ENCODE data around the gene PERM1.

The PERM1 gene

DNA sequence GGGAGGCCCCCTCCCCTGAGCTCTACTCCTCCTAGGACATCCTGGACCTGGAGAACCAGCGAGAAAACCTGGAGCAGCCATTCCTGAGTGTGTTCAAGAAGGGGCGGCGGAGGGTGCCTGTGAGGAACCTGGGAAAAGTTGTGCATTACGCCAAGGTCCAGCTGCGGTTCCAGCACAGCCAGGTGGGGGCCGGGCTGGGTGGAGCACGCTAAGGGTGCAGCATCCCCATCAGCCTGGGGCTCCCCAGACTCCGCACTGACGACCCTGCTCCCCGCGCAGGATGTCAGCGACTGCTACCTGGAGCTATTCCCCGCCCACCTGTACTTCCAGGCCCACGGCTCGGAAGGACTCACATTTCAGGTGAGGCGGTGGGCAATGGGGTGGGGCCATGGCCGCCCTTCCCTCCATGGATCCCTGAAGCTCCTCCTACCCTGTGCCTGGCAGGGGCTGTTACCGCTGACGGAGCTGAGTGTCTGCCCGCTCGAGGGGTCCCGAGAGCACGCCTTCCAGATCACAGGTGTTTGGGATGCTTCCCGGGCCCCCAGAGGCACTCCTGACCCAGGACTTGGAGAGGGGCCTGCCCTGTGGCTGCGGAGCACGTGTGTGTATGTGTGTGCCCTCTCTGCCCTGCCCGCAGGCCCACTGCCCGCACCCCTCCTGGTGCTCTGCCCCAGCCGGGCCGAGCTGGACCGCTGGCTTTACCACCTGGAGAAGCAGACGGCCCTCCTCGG is 11.5 kb downstream of the PERM1 start:
- no peak overlapping the region for H2AFZ ChIP-seq (ENCODE audit: low read length)
- peaks cover 0 to 6% of the 10 kb centered on the region in 2 donors for H3K9me3 ChIP-seq (replicated peaks in 1 of 2; ENCODE audit: control insufficient read depth in 2 of 2, insufficient read depth in 1 of 2, low read depth in 1 of 2, low read length in 2 of 2)
- H3K9ac ChIP-seq (ENCODE audit: low read depth, low read length, poor library complexity): no peak overlapping the region
- H3K4me1 ChIP-seq (ENCODE audit: control insufficient read depth in 2 of 2, insufficient read depth in 1 of 2, low read depth in 1 of 2, low read length in 2 of 2): peaks cover 2 to 14% of the 10 kb centered on the region in 2 donors
- H3K23ac ChIP-seq (ENCODE audit: low read depth, low read length, poor library complexity): no peak overlapping the region
- H2AK5ac ChIP-seq (ENCODE audit: low read depth, low read length): peak overlapping the region; percentile 61
- no peak overlapping the region for H3K4me2 ChIP-seq (ENCODE audit: insufficient read depth, low read length, poor library complexity, severe bottlenecking)
- H4K8ac ChIP-seq (ENCODE audit: low read depth, low read length): no peak overlapping the region
- no peak overlapping the region for H3K27ac ChIP-seq (replicated peaks; ENCODE audit: low read length)
- H3K36me3 ChIP-seq (replicated peaks in 1 of 2; ENCODE audit: control insufficient read depth in 2 of 2, insufficient read depth in 2 of 2, low read length in 2 of 2): peaks cover 0 to 2% of the 10 kb centered on the region in 2 donors
- H3K18ac ChIP-seq (ENCODE audit: low read length): peak overlapping the region; percentile 64
- H3K79me1 ChIP-seq (ENCODE audit: low read depth, low read length): no peaks in the 10 kb centered on the region
- no peak overlapping the region for H2BK120ac ChIP-seq (ENCODE audit: low read depth, low read length)
- H2BK15ac ChIP-seq (ENCODE audit: low read length): peak overlapping the region; percentile 58
- peaks cover 15 to 95% (median 70%) of the 10 kb centered on the region in 3 experiments for H3K27me3 ChIP-seq (ENCODE audit: control insufficient read depth in 3 of 3, insufficient read depth in 3 of 3, low read depth in 1 of 3, low read length in 3 of 3)
- H4K91ac ChIP-seq (ENCODE audit: low read depth, low read length, poor library complexity): no peak overlapping the region
- no peak overlapping the region for H2BK5ac ChIP-seq (ENCODE audit: low read length)
- H3K4ac ChIP-seq (ENCODE audit: low read length): no peak overlapping the region
- H3K4me3 ChIP-seq (ENCODE audit: low read length in 2 of 2): peak overlapping the region in 1 of 2 donors; percentile 56
- H3K14ac ChIP-seq (ENCODE audit: low read length): peak overlapping the region; percentile 38
- WGBS, 2 donors (ENCODE audit: extremely low coverage in 2 of 2, insufficient read length in 2 of 2, insufficient replicate concordance in 1 of 2): no CpG with 5 or more reads among the region's 33 CpGs
- no peak for DNase-seq (ENCODE audit: low spot score)
- no peak overlapping the region for H2BK12ac ChIP-seq (ENCODE audit: low read length)

DNA sequence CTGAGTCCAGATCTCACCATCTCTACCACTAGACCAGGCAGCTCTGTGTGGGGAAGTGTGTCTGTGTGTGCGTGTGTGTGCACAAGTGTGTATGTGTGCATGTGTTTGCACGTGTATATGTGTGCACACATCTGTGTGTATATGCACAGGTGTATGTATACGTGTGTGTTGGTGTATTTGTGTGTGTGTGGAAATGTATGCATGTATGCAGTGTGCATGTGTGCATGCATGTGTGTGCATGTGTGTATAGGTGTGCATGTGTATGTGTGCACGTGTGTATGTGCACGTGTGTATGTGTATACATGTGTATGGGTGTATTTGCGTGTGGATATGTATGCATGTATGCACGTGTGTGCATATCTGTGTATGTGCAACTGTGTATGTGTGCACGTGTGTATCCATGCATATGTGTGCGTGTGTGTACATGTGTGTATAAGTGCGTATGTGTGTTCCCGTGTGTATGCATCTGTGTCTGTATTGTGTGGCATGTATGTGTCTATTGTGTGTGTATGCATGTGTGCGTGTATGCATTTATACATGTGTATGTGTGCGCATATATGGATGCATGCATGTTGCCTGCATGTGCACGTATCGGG is 12.5 kb downstream of the PERM1 start:
- no CpG with 5 or more reads among the region's 15 CpGs for WGBS, 2 donors (ENCODE audit: extremely low coverage in 2 of 2, insufficient read length in 2 of 2, insufficient replicate concordance in 1 of 2)
- Histone ChIP-seq H3K27me3 (ENCODE audit: control insufficient read depth in 3 of 3, insufficient read depth in 3 of 3, low read depth in 1 of 3, low read length in 3 of 3) (peaks cover 15 to 85% (median 67%) of the 10 kb centered on the region in 3 experiments), H3K18ac (ENCODE audit: low read length) (no peak overlapping the region), H2BK15ac (ENCODE audit: low read length) (no peak overlapping the region), H3K4ac (ENCODE audit: low read length) (no peak overlapping the region), H3K14ac (ENCODE audit: low read length) (no peak overlapping the region), H3K4me1 (ENCODE audit: control insufficient read depth in 2 of 2, insufficient read depth in 1 of 2, low read depth in 1 of 2, low read length in 2 of 2) (peaks cover 2 to 14% of the 10 kb centered on the region in 2 donors), H3K23ac (ENCODE audit: low read depth, low read length, poor library complexity) (peak overlapping the region; percentile 19), H3K4me3 (ENCODE audit: low read length in 2 of 2) (peak overlapping the region in 1 of 2 donors; percentile 71), H2BK120ac (ENCODE audit: low read depth, low read length) (no peak overlapping the region), H2BK5ac (ENCODE audit: low read length) (no peak overlapping the region), H2BK12ac (ENCODE audit: low read length) (no peak overlapping the region), H3K9me3 (replicated peaks in 1 of 2; ENCODE audit: control insufficient read depth in 2 of 2, insufficient read depth in 1 of 2, low read depth in 1 of 2, low read length in 2 of 2) (peaks cover 0 to 6% of the 10 kb centered on the region in 2 donors), H3K9ac (ENCODE audit: low read depth, low read length, poor library complexity) (no peak overlapping the region), H4K8ac (ENCODE audit: low read depth, low read length) (no peak overlapping the region), H3K79me1 (ENCODE audit: low read depth, low read length) (no peaks in the 10 kb centered on the region), H3K27ac (replicated peaks; ENCODE audit: low read length) (no peak overlapping the region), H2AK5ac (ENCODE audit: low read depth, low read length) (no peak overlapping the region), H3K36me3 (replicated peaks in 1 of 2; ENCODE audit: control insufficient read depth in 2 of 2, insufficient read depth in 2 of 2, low read length in 2 of 2) (peaks cover 2 to 3% of the 10 kb centered on the region in 2 donors), H4K91ac (ENCODE audit: low read depth, low read length, poor library complexity) (no peak overlapping the region), H3K4me2 (ENCODE audit: insufficient read depth, low read length, poor library complexity, severe bottlenecking) (no peak overlapping the region), H2AFZ (ENCODE audit: low read length) (no peak overlapping the region)
- DNase-seq (ENCODE audit: low spot score): no peak

DNA sequence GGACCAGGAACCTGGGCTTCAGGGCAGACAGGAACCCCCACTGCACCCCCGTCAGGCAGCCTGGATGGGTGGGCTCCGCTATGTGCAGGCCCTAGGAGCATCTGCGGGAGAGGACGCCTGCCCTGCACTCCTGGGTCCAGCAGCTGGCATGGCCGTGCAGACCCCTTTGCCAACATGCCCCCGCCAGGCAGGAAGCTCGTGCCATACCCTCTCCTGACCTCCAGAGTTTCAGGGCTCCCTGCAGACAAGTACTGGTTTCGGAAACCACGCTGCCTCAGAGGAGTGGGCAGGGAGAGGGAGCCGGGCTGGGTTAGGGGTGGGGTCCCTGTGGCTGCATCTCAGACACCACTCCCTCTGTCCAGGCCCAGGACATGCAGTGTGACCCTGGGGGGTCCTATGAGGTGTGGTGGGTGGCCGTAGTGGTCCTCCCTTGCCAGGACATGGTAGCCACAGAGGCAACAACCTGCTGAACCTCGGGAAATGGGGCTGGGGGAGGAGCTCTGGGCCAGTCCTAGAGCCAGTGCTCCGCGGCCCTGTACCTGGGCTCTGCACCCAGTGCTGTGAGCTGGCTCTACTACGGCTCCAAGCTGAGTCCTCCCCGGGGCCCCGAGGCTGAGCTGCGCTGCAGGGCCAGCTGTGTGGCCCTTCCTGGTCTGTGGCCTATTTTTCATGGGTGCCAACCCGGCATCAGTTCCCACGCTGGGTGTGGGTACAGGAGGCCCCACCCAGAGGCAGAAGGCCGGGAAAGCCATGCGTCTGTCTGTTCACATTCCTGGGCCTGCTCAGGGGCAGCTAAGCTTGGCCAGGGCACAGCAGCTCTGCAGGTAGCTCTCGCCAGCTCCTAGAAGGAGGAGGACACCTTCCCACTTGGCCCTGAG is 14.2 kb downstream of the PERM1 start:
- Histone ChIP-seq H3K79me1 (ENCODE audit: low read depth, low read length) (peaks cover 3% of the 10 kb centered on the region), H3K23ac (ENCODE audit: low read depth, low read length, poor library complexity) (no peak overlapping the region), H2AK5ac (ENCODE audit: low read depth, low read length) (peak overlapping the region; percentile 56), H2BK5ac (ENCODE audit: low read length) (no peak overlapping the region), H3K4me2 (ENCODE audit: insufficient read depth, low read length, poor library complexity, severe bottlenecking) (no peak overlapping the region), H4K8ac (ENCODE audit: low read depth, low read length) (no peak overlapping the region), H2BK120ac (ENCODE audit: low read depth, low read length) (no peak overlapping the region), H3K4me1 (ENCODE audit: control insufficient read depth in 2 of 2, insufficient read depth in 1 of 2, low read depth in 1 of 2, low read length in 2 of 2) (peaks cover 2 to 10% of the 10 kb centered on the region in 2 donors), H3K4me3 (ENCODE audit: low read length in 2 of 2) (no peak overlapping the region), H3K9ac (ENCODE audit: low read depth, low read length, poor library complexity) (no peak overlapping the region), H3K36me3 (replicated peaks in 1 of 2; ENCODE audit: control insufficient read depth in 2 of 2, insufficient read depth in 2 of 2, low read length in 2 of 2) (peaks cover 8 to 19% of the 10 kb centered on the region in 2 donors), H3K9me3 (replicated peaks in 1 of 2; ENCODE audit: control insufficient read depth in 2 of 2, insufficient read depth in 1 of 2, low read depth in 1 of 2, low read length in 2 of 2) (peaks cover 0 to 6% of the 10 kb centered on the region in 2 donors), H4K91ac (ENCODE audit: low read depth, low read length, poor library complexity) (no peak overlapping the region), H3K27ac (replicated peaks; ENCODE audit: low read length) (no peak overlapping the region), H3K4ac (ENCODE audit: low read length) (no peak overlapping the region), H2BK12ac (ENCODE audit: low read length) (no peak overlapping the region), H2BK15ac (ENCODE audit: low read length) (no peak overlapping the region), H3K27me3 (ENCODE audit: control insufficient read depth in 3 of 3, insufficient read depth in 3 of 3, low read depth in 1 of 3, low read length in 3 of 3) (peaks cover 15 to 68% (median 63%) of the 10 kb centered on the region in 3 experiments), H3K18ac (ENCODE audit: low read length) (no peak overlapping the region), H3K14ac (ENCODE audit: low read length) (peak overlapping the region; percentile 38), H2AFZ (ENCODE audit: low read length) (no peak overlapping the region)
- WGBS, 2 donors (ENCODE audit: extremely low coverage in 2 of 2, insufficient read length in 2 of 2, insufficient replicate concordance in 1 of 2): no CpG with 5 or more reads among the region's 23 CpGs
- no peak for DNase-seq (ENCODE audit: low spot score)
